ENCODE results near the gene NRXN3.
"Not testable (repeated sequence)": the region's sequence is repeated elsewhere in the genome, so short reads cannot be mapped to it uniquely, and the experiment has no call there.

NRXN3 gene

DNA sequence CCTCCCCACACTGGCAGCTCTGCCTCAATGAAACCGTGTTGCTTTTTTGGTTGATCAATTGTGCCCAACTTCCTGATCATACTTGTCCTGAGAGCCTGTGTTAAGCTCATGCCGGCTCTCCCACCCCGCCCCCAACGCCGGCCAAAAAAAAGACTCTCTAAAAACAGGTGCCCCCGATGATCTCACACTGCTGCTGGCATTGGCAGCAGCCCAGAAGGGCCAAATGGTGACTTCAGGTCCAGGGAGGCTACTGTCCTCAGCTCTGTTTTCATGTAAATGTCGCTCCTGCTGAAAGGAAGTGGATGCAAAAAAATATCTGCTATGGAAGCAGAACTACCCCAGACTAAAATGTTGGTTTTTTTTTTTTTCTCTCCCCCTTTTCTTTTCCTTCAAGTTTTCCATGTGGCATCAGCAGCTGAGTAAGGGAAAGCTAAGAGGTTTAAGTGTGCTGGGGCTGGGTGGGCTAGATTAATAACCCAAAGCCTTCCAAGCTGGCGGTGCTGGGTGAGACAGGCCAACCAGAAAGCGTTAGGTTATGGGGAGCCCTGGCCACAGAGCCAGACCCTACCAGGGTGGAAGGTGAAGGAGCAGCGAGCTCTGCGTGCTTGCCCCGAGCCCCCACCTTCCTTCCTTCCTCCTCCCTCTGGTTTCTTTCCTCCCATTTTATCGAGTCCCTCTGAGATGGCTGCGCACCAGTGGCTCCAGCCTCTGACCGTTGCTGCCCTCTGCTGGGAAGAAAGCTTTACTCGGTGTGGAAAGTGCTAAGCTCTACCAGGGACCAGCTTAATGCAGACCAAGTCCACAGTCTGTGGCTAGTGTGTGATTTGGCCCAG lies 396.1 kb downstream of the NRXN3 start:
- DNase-seq (ENCODE audit: extremely low read depth, low read depth) = peak; percentile 19
- TF ChIP-seq, protein P1, sequence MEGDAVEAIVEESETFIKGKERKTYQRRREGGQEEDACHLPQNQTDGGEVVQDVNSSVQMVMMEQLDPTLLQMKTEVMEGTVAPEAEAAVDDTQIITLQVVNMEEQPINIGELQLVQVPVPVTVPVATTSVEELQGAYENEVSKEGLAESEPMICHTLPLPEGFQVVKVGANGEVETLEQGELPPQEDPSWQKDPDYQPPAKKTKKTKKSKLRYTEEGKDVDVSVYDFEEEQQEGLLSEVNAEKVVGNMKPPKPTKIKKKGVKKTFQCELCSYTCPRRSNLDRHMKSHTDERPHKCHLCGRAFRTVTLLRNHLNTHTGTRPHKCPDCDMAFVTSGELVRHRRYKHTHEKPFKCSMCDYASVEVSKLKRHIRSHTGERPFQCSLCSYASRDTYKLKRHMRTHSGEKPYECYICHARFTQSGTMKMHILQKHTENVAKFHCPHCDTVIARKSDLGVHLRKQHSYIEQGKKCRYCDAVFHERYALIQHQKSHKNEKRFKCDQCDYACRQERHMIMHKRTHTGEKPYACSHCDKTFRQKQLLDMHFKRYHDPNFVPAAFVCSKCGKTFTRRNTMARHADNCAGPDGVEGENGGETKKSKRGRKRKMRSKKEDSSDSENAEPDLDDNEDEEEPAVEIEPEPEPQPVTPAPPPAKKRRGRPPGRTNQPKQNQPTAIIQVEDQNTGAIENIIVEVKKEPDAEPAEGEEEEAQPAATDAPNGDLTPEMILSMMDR (IDR thresholded peaks at IDR 0.05; ENCODE audit: low read depth, low read length) = peak; percentile 86

DNA sequence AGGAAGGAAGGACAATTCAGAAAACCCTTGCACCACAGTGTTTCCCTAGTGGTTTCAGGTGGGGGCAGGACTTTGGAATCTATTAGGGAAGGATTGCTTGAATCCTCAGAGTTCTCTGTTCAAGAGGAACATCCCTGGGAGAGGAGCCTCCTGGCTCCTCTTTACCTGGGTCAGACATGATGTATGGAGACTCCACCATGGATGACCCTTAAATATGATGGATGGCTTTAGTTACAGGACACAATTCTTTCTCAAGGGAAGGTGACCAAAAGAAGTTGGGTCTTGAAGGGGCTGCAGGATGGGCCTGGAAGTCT lies 396.6 kb downstream of the NRXN3 start:
- no peak for DNase-seq (ENCODE audit: extremely low read depth, low read depth)
- TF ChIP-seq, protein P1 (IDR thresholded peaks at IDR 0.05; ENCODE audit: low read depth, low read length) = no peak

DNA sequence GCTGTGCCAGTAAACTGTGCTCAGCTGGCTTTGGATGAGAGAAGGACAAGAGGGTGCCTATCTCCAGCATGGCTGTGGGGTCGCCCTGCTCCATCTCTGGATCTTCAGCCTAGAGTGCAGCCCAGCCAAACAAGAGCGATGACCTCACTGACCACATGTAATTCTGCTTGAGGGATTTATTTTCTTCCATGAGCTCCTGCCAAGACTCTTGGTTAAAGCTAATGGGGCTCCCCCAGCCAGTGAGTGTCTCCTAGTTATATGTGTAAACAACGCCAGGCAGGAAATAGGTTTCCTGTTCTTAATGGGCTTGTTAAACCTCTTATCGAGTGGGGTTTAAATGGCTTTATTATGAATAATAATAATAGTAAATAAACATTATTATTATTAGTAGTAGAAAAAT lies 397.2 kb downstream of the NRXN3 start:
- TF ChIP-seq, protein P1 (IDR thresholded peaks at IDR 0.05; ENCODE audit: low read depth, low read length) = no peak
- DNase-seq (ENCODE audit: extremely low read depth, low read depth) = no peak

DNA sequence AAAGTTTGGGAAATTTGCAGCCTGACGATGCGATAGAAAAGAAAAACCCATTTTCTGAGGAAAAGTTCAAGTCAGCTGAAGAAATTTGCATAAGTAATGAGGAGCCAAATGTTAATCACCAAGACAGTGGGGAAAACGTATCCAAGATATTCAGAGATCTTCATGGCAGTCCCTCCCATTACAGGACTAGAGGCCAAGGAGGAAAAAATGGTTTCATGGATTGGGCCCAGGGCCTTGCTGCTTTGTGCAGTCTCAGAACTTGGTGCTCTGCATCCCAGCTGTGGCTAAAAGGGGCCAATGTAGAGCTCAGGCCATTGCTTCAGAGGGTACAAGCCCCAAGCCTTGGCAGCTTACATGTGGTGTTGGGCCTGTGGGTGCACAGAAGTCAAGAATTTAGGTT lies 403.6 kb downstream of the NRXN3 start:
- DNase-seq (ENCODE audit: extremely low read depth, low read depth) = not testable (repeated sequence)

DNA sequence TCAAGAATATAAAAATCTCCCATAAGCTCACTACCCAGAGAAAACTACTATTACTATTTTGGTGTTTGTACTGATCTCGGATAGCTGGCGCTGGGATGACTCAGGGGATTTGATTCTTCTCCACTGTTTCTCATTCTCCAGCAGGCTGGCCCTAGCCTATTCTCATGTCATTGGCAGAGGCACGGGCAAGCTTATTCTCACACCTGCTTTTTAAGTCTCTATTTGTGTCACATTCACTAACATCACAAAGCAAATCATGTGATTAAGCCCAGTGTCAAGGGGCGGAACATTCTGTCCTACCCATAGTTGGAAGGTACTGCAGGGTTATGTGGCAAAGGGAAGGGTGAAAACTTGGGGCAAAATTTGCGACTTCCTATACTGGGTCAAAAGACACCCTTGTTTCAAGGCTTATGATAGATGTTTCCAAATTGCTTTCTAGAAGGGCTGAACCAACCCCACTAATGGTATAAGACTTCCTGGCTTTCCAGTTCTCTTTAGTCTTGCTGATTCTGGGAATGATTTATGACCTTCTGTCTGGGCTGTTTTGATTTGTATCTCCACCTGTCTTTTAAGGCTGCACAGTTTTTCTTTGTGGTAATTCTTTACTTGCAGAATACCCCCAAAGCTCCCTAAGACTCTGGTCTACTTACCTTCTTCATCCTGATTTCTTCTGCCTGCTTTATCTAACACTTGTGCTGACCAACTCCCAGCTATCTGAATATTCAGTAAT lies 406.4 kb downstream of the NRXN3 start:
- no peak for DNase-seq (ENCODE audit: extremely low read depth, low read depth)
- TF ChIP-seq, protein P1 (IDR thresholded peaks at IDR 0.05; ENCODE audit: low read depth, low read length) = no peak

DNA sequence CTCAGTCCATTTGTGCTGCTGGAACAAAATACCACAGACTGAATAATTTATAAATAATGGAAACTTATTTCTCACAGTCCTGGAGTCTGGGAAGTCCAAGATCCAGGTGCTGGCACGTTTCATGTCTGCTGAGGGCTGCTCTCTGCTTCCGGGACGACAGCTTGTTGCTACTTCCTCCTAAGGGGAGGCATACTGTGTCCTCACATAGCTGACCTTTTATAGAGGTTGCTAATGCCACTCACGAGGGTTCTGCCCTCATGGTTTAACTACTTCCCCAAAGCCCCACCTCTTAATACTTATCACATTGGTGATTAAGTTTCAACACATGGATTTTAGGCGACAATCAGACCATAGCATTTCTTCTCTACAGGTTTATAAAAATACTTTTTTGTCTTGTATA lies 411.1 kb downstream of the NRXN3 start:
- DNase-seq (ENCODE audit: extremely low read depth, low read depth) = no peak
- TF ChIP-seq, protein P1 (IDR thresholded peaks at IDR 0.05; ENCODE audit: low read depth, low read length) = no peak

DNA sequence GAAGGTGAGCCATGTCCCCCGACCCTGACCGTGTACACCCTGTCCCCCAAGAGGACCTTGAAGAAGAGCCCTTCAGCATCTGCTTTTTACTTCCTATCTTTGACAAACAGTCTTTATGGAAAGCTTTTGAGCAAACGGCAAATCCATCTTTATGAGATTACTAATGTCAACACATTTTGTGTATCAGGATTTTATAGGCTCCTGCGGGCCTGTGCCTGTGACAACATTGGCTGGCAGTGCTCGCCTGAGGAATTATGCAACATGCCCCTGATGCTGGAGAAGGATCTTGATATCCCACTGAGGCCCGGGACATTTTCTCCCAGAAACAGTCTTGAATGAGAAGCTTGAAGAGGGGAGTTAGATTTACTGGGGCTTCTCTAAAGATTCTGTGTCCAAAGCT lies 416.5 kb downstream of the NRXN3 start:
- TF ChIP-seq, protein P1 (IDR thresholded peaks at IDR 0.05; ENCODE audit: low read depth, low read length) = no peak
- DNase-seq (ENCODE audit: extremely low read depth, low read depth) = no peak
